ENCODE measurements around the gene MSMO1.

Gene MSMO1

GRCh38 chr4:165302658-165303057, 24.8 kb upstream of the MSMO1 start:
- Mint-ChIP-seq H3K4me1 (ENCODE audit: low read depth) (peaks cover 19% of the 10 kb centered on the region), H3K27me3 (no peaks in the 10 kb centered on the region), H3K9me3 (no peaks in the 10 kb centered on the region), H3K4me3 (no peak overlapping the region), H3K27ac (no peak overlapping the region), H3K36me3 (ENCODE audit: low read depth) (peaks cover 69% of the 10 kb centered on the region)
- no peak for DNase-seq

GRCh38 chr4:165308166-165308565, 19.3 kb upstream of the MSMO1 start:
- Mint-ChIP-seq H3K9me3 (no peaks in the 10 kb centered on the region), H3K4me1 (ENCODE audit: low read depth) (no peaks in the 10 kb centered on the region), H3K36me3 (ENCODE audit: low read depth) (peaks cover 82% of the 10 kb centered on the region), H3K27ac (no peak overlapping the region), H3K4me3 (no peak overlapping the region), H3K27me3 (no peaks in the 10 kb centered on the region)
- no peak for DNase-seq

GRCh38 chr4:165308606-165309005, 18.9 kb upstream of the MSMO1 start:
- H3K4me3 Mint-ChIP-seq, result no peak overlapping the region
- no peak overlapping the region for H3K27ac Mint-ChIP-seq
- no peaks in the 10 kb centered on the region for H3K9me3 Mint-ChIP-seq
- peaks cover 84% of the 10 kb centered on the region for H3K36me3 Mint-ChIP-seq (ENCODE audit: low read depth)
- H3K4me1 Mint-ChIP-seq (ENCODE audit: low read depth), result no peaks in the 10 kb centered on the region
- H3K27me3 Mint-ChIP-seq, result no peaks in the 10 kb centered on the region
- DNase-seq, result no peak

GRCh38 chr4:165309456-165309855, 18.0 kb upstream of the MSMO1 start:
- no peaks in the 10 kb centered on the region for H3K27me3 Mint-ChIP-seq
- no peaks in the 10 kb centered on the region for H3K4me1 Mint-ChIP-seq (ENCODE audit: low read depth)
- H3K9me3 Mint-ChIP-seq, result no peaks in the 10 kb centered on the region
- no peak overlapping the region for H3K27ac Mint-ChIP-seq
- DNase-seq, result no peak
- H3K4me3 Mint-ChIP-seq, result no peak overlapping the region
- peaks cover 85% of the 10 kb centered on the region for H3K36me3 Mint-ChIP-seq (ENCODE audit: low read depth)

- Mint-ChIP-seq H3K9me3 (no peaks in the 10 kb centered on the region), H3K36me3 (ENCODE audit: low read depth) (peaks cover 74% of the 10 kb centered on the region), H3K27me3 (no peaks in the 10 kb centered on the region)
Observed at GRCh38 chr4:165312506-165312905, 15.0 kb upstream of the MSMO1 start.

GRCh38 chr4:165319030-165319429, 8.4 kb upstream of the MSMO1 start:
- peaks cover 56% of the 10 kb centered on the region for H3K36me3 Mint-ChIP-seq (ENCODE audit: low read depth)

More at GRCh38 chr4:165312506-165312905, 15.0 kb upstream of the MSMO1 start:
- Mint-ChIP-seq H3K4me1 (ENCODE audit: low read depth) (no peaks in the 10 kb centered on the region), H3K27ac (no peak overlapping the region), H3K4me3 (no peak overlapping the region)
- DNase-seq, result no peak

GRCh38 chr4:165319509-165319908, 8.0 kb upstream of the MSMO1 start:
- Mint-ChIP-seq H3K36me3 (ENCODE audit: low read depth) (peaks cover 51% of the 10 kb centered on the region), H3K27me3 (no peaks in the 10 kb centered on the region), H3K27ac (no peak overlapping the region), H3K4me3 (no peak overlapping the region), H3K9me3 (no peaks in the 10 kb centered on the region), H3K4me1 (ENCODE audit: low read depth) (no peaks in the 10 kb centered on the region)
- no peak for DNase-seq

More at GRCh38 chr4:165319030-165319429, 8.4 kb upstream of the MSMO1 start:
- Mint-ChIP-seq H3K27ac (no peak overlapping the region), H3K27me3 (no peaks in the 10 kb centered on the region), H3K9me3 (no peaks in the 10 kb centered on the region), H3K4me1 (ENCODE audit: low read depth) (no peaks in the 10 kb centered on the region), H3K4me3 (no peak overlapping the region)
- DNase-seq, result no peak

GRCh38 chr4:165324236-165324917, 3.1 kb upstream of the MSMO1 start:
- DNase-seq, result no peak
- Mint-ChIP-seq H3K9me3 (no peaks in the 10 kb centered on the region), H3K4me3 (no peak overlapping the region), H3K36me3 (ENCODE audit: low read depth) (peaks cover 28% of the 10 kb centered on the region), H3K27me3 (no peaks in the 10 kb centered on the region), H3K4me1 (ENCODE audit: low read depth) (no peaks in the 10 kb centered on the region), H3K27ac (no peak overlapping the region)

- Mint-ChIP-seq H3K4me1 (ENCODE audit: low read depth) (peaks cover 3% of the 10 kb centered on the region), H3K9me3 (no peaks in the 10 kb centered on the region), H3K36me3 (ENCODE audit: low read depth) (peaks cover 26% of the 10 kb centered on the region), H3K4me3 (no peak overlapping the region), H3K27me3 (no peaks in the 10 kb centered on the region), H3K27ac (no peak overlapping the region)
- DNase-seq, result no peak
Observed at GRCh38 chr4:165324918-165325304, 2.6 kb upstream of the MSMO1 start.

- H3K27ac Mint-ChIP-seq, result no peak overlapping the region
- H3K9me3 Mint-ChIP-seq, result no peaks in the 10 kb centered on the region
- peaks cover 12% of the 10 kb centered on the region for H3K4me1 Mint-ChIP-seq (ENCODE audit: low read depth)
- H3K36me3 Mint-ChIP-seq (ENCODE audit: low read depth), result peaks cover 25% of the 10 kb centered on the region
- no peak for DNase-seq
- H3K4me3 Mint-ChIP-seq, result no peak overlapping the region
- no peaks in the 10 kb centered on the region for H3K27me3 Mint-ChIP-seq
Observed at GRCh38 chr4:165325732-165326512, 1.5 kb upstream of the MSMO1 start.

- Mint-ChIP-seq H3K27me3 (no peaks in the 10 kb centered on the region), H3K27ac (no peak overlapping the region), H3K4me1 (ENCODE audit: low read depth) (peaks cover 21% of the 10 kb centered on the region), H3K36me3 (ENCODE audit: low read depth) (peaks cover 29% of the 10 kb centered on the region), H3K9me3 (no peaks in the 10 kb centered on the region), H3K4me3 (no peak overlapping the region)
- no peak for DNase-seq
Observed at GRCh38 chr4:165326831-165327210, 648 bp upstream of the MSMO1 start.

GRCh38 chr4:165328101-165328425, 594 bp downstream of the MSMO1 start:
- peaks cover 31% of the 10 kb centered on the region for H3K4me1 Mint-ChIP-seq (ENCODE audit: low read depth)
- no peak overlapping the region for H3K4me3 Mint-ChIP-seq
- no peak overlapping the region for H3K27ac Mint-ChIP-seq
- H3K36me3 Mint-ChIP-seq (ENCODE audit: low read depth), result peaks cover 37% of the 10 kb centered on the region
- H3K9me3 Mint-ChIP-seq, result no peaks in the 10 kb centered on the region
- DNase-seq, result no peak
- H3K27me3 Mint-ChIP-seq, result no peaks in the 10 kb centered on the region

GRCh38 chr4:165328708-165329107, 1.2 kb downstream of the MSMO1 start:
- Mint-ChIP-seq H3K27ac (no peak overlapping the region), H3K9me3 (no peaks in the 10 kb centered on the region), H3K4me3 (no peak overlapping the region), H3K4me1 (ENCODE audit: low read depth) (peaks cover 31% of the 10 kb centered on the region), H3K27me3 (no peaks in the 10 kb centered on the region), H3K36me3 (ENCODE audit: low read depth) (peaks cover 34% of the 10 kb centered on the region)
- DNase-seq, result no peak

- H3K9me3 Mint-ChIP-seq, result no peaks in the 10 kb centered on the region
- H3K36me3 Mint-ChIP-seq (ENCODE audit: low read depth), result peaks cover 47% of the 10 kb centered on the region
- H3K27me3 Mint-ChIP-seq, result no peaks in the 10 kb centered on the region
- H3K27ac Mint-ChIP-seq, result peak overlapping the region; percentile 91
- H3K4me1 Mint-ChIP-seq (ENCODE audit: low read depth), result peaks cover 39% of the 10 kb centered on the region
- peak overlapping the region; percentile 56 for H3K4me3 Mint-ChIP-seq
- no peak for DNase-seq
Observed at GRCh38 chr4:165330071-165330470, 2.6 kb downstream of the MSMO1 start.

- Mint-ChIP-seq H3K36me3 (ENCODE audit: low read depth) (peaks cover 53% of the 10 kb centered on the region), H3K4me3 (peak overlapping the region; percentile 56)
Observed at GRCh38 chr4:165330666-165331065, 3.2 kb downstream of the MSMO1 start.

More at GRCh38 chr4:165330666-165331065, 3.2 kb downstream of the MSMO1 start:
- H3K27me3 Mint-ChIP-seq, result no peaks in the 10 kb centered on the region
- DNase-seq, result no peak
- no peaks in the 10 kb centered on the region for H3K9me3 Mint-ChIP-seq
- H3K4me1 Mint-ChIP-seq (ENCODE audit: low read depth), result peaks cover 44% of the 10 kb centered on the region
- peak overlapping the region; percentile 91 for H3K27ac Mint-ChIP-seq
